Embryonic facial prominence (tissue), 1 donor: ENCODE measurements around the gene GCDH.
"Not testable (repeated sequence)": the region's sequence is repeated elsewhere in the genome, so short reads cannot be mapped to it uniquely, and the experiment has no call there.

Experiments
- DNase-seq: peaks from one replicate; pipeline ENCODE4 v3.0.0-alpha.2; 2016; ENCODE audit errors: extremely low spot score

The GCDH gene

GRCh38 chr19:12907166-12907565, 16.2 kb downstream of the GCDH start:
- no peak for DNase-seq

- DNase-seq, result peak; percentile 9
These were observed 21.6 kb downstream of the GCDH start for GRCh38 chr19:12912571-12912970.

GRCh38 chr19:12913011-12913561, 22.1 kb downstream of the GCDH start:
- DNase-seq, result peak; percentile 35

GRCh38 chr19:12913851-12914690, 23.1 kb downstream of the GCDH start:
- no peak for DNase-seq

- DNase-seq, result not testable (repeated sequence)
These were observed 24.9 kb downstream of the GCDH start for GRCh38 chr19:12915860-12916259.

- DNase-seq, result no peak
These were observed 27.3 kb downstream of the GCDH start for GRCh38 chr19:12918253-12918652.

- no peak for DNase-seq
These were observed 30.1 kb downstream of the GCDH start for GRCh38 chr19:12921047-12921446.

- DNase-seq, result no peak
These were observed 32.0 kb downstream of the GCDH start for GRCh38 chr19:12922959-12923358.

- no peak for DNase-seq
These were observed 33.8 kb downstream of the GCDH start for GRCh38 chr19:12924621-12925310.

- DNase-seq, result no peak
These were observed 39.2 kb downstream of the GCDH start for GRCh38 chr19:12930002-12930645.

GRCh38 chr19:12932392-12933286, 41.7 kb downstream of the GCDH start:
- DNase-seq, result no peak

- peak; percentile 71 for DNase-seq
These were observed 42.5 kb downstream of the GCDH start, which contains the start of gene FARSA for GRCh38 chr19:12933287-12934072. FARSA (minus strand) TSS chr19:12933711; CDS start chr19:12933696, 15 bp downstream.

GRCh38 chr19:12935071-12935470, 44.1 kb downstream of the GCDH start:
- DNase-seq, result no peak

- no peak for DNase-seq
These were observed 45.6 kb downstream of the GCDH start for GRCh38 chr19:12936582-12936981.

- DNase-seq, result no peak
These were observed 46.4 kb downstream of the GCDH start for GRCh38 chr19:12937093-12937926.

- peak; percentile 99 for DNase-seq
These were observed 47.2 kb downstream of the GCDH start, which contains the start of gene CALR for GRCh38 chr19:12937927-12938778. CALR (plus strand) TSS chr19:12938609; CDS start chr19:12938680, 71 bp downstream.

- DNase-seq, result no peak
These were observed 48.0 kb downstream of the GCDH start for GRCh38 chr19:12938779-12939601.
